Naive B cell (primary cell): Measurements from ENCODE around the gene SLC8B1. TPM values are rescaled to one million over a fixed set of nuclear protein-coding genes. Genes with fewer than 3 reads are reported as not detected.

ENCODE experiments used
- ATAC-seq, 2 donors: fragments of 150-1000 bp; cut with Tn5 transposase; 2 replicates each; pipeline ENCODE4 v1.10.0; 2021; ENCODE audit warnings: low read depth in 2 of 2, mild to moderate bottlenecking in 2 of 2, moderate library complexity in 2 of 2
- DNase-seq: peaks from one replicate; pipeline ENCODE4 v3.0.0; 2022
- H3K27ac Mint-ChIP-seq, 6 donors: one replicate each; pipeline ENCODE4 v1.8.0; 2020 to 2022; ENCODE audit warnings: mild to moderate bottlenecking in 6 of 6, mixed read lengths in 6 of 6, moderate library complexity in 5 of 6, inconsistent platforms in 2 of 6
- H3K27me3 Mint-ChIP-seq, 3 donors: one replicate each; pipeline ENCODE4 v1.8.0; 2021 to 2022; ENCODE audit warnings: mixed read lengths in 3 of 3, mild to moderate bottlenecking in 1 of 3
- H3K36me3 Mint-ChIP-seq, 2 donors: one replicate each; pipeline ENCODE4 v1.8.0; 2020 to 2022; ENCODE audit warnings: mixed read lengths in 2 of 2, inconsistent platforms in 1 of 2, mild to moderate bottlenecking in 1 of 2
- H3K4me1 Mint-ChIP-seq, 3 donors: one replicate each; pipeline ENCODE4 v1.8.0; 2020 to 2022; ENCODE audit warnings: mixed read lengths in 3 of 3, inconsistent platforms in 1 of 3, mild to moderate bottlenecking in 1 of 3, moderate library complexity in 1 of 3
- H3K4me3 Mint-ChIP-seq, 8 donors: one replicate each; pipeline ENCODE4 v1.8.0; 2020 to 2022; ENCODE audit warnings: mild to moderate bottlenecking in 8 of 8, mixed read lengths in 8 of 8, moderate library complexity in 8 of 8, inconsistent platforms in 2 of 8
- H3K9me3 Mint-ChIP-seq, 7 donors: one replicate each; pipeline ENCODE4 v1.8.0; 2020 to 2022; ENCODE audit warnings: mixed read lengths in 7 of 7, mild to moderate bottlenecking in 5 of 7, inconsistent platforms in 2 of 7, moderate library complexity in 1 of 7
- polyA plus RNA-seq, 6 donors: library from polyadenylated mRNA; unstranded; fragments of 300-500 nt; fragmentation: Illumina TruSeq; gene quantifications; one replicate each; pipeline ENCODE4 v1.2.3, GENCODE V29; 2021; ENCODE audit warnings: low read depth in 6 of 6

SLC8B1 gene
- polyA plus RNA-seq = 10 to 100 TPM in 5 of 6 donors, 1 to 10 TPM in 1; 5.3 to 35.1 (median 14.6) TPM

- ATAC-seq (peak; percentile 95 to 97), DNase-seq (peak; percentile 76)
- peaks cover 11 to 13% of the 10 kb centered on the region in 2 donors for H3K36me3 Mint-ChIP-seq
- H3K27ac Mint-ChIP-seq = peak within 1 kb of the TSS; percentile 28 to 96 (median 92)
- peaks cover 0 to 8% (median 4%) of the 10 kb centered on the region in 3 donors for H3K27me3 Mint-ChIP-seq
- peaks cover 19 to 41% (median 41%) of the 10 kb centered on the region in 3 donors for H3K4me1 Mint-ChIP-seq
- H3K4me3 Mint-ChIP-seq = peak within 1 kb of the TSS; percentile 91 to 96 (median 94)
- H3K9me3 Mint-ChIP-seq = no peaks in the 10 kb centered on the region
Observed at GRCh38 chr12:113334786-113335539, at the start of gene SLC8B1. Gene SLC8B1 (minus strand): TSS chr12:113335109. CDS start chr12:113332878, 2,231 bp downstream.

GRCh38 chr12:113382206-113382605 is 47.3 kb upstream of the SLC8B1 start:
- Mint-ChIP-seq H3K9me3 (no peaks in the 10 kb centered on the region), H3K36me3 (peaks cover 3 to 7% of the 10 kb centered on the region in 2 donors), H3K4me3 (no peak overlapping the region), H3K27ac (peak overlapping the region in 1 of 6 donors; percentile 42), H3K27me3 (no peaks in the 10 kb centered on the region), H3K4me1 (no peaks in the 10 kb centered on the region)
- DNase-seq (no peak), ATAC-seq (no peak)

GRCh38 chr12:113381220-113381619 is 46.3 kb upstream of the SLC8B1 start:
- H3K36me3 Mint-ChIP-seq = peaks cover 7% of the 10 kb centered on the region in 2 donors
- no peak overlapping the region for H3K27ac Mint-ChIP-seq
- H3K9me3 Mint-ChIP-seq = no peaks in the 10 kb centered on the region
- no peak for ATAC-seq
- no peaks in the 10 kb centered on the region for H3K4me1 Mint-ChIP-seq
- no peaks in the 10 kb centered on the region for H3K27me3 Mint-ChIP-seq
- H3K4me3 Mint-ChIP-seq = no peak overlapping the region
- no peak for DNase-seq

- Mint-ChIP-seq H3K4me3 (no peak overlapping the region), H3K27ac (no peak overlapping the region), H3K27me3 (no peaks in the 10 kb centered on the region), H3K4me1 (no peaks in the 10 kb centered on the region), H3K9me3 (peaks cover 0 to 6% (median 0%) of the 10 kb centered on the region in 7 donors), H3K36me3 (peaks cover 11% of the 10 kb centered on the region in 2 donors)
- DNase-seq (no peak), ATAC-seq (no peak)
Observed at GRCh38 chr12:113378291-113378690, 43.4 kb upstream of the SLC8B1 start.

GRCh38 chr12:113374823-113375428 is 40.0 kb upstream of the SLC8B1 start:
- DNase-seq (no peak), ATAC-seq (no peak)
- Mint-ChIP-seq H3K27me3 (no peaks in the 10 kb centered on the region), H3K9me3 (peaks cover 0 to 6% (median 0%) of the 10 kb centered on the region in 7 donors), H3K36me3 (peaks cover 11 to 20% of the 10 kb centered on the region in 2 donors), H3K27ac (peak overlapping the region in 1 of 6 donors; percentile 7), H3K4me3 (no peak overlapping the region), H3K4me1 (peaks cover 0 to 14% (median 6%) of the 10 kb centered on the region in 3 donors)

- ATAC-seq (no peak), DNase-seq (no peak)
- peaks cover 0 to 14% (median 6%) of the 10 kb centered on the region in 3 donors for H3K4me1 Mint-ChIP-seq
- peaks cover 11 to 20% of the 10 kb centered on the region in 2 donors for H3K36me3 Mint-ChIP-seq
- no peak overlapping the region for H3K4me3 Mint-ChIP-seq
- peak overlapping the region in 1 of 6 donors; percentile 23 for H3K27ac Mint-ChIP-seq
- peaks cover 0 to 6% (median 0%) of the 10 kb centered on the region in 7 donors for H3K9me3 Mint-ChIP-seq
- no peaks in the 10 kb centered on the region for H3K27me3 Mint-ChIP-seq
Observed at GRCh38 chr12:113373969-113374368, 39.1 kb upstream of the SLC8B1 start.

GRCh38 chr12:113373440-113373839 is 38.5 kb upstream of the SLC8B1 start:
- Mint-ChIP-seq H3K36me3 (peaks cover 11 to 20% of the 10 kb centered on the region in 2 donors), H3K27me3 (no peaks in the 10 kb centered on the region), H3K4me1 (peaks cover 0 to 14% (median 6%) of the 10 kb centered on the region in 3 donors), H3K4me3 (no peak overlapping the region), H3K27ac (no peak overlapping the region), H3K9me3 (peaks cover 0 to 6% (median 0%) of the 10 kb centered on the region in 7 donors)
- ATAC-seq (no peak), DNase-seq (no peak)

GRCh38 chr12:113372371-113372770 is 37.5 kb upstream of the SLC8B1 start:
- H3K4me1 Mint-ChIP-seq = peaks cover 0 to 14% (median 6%) of the 10 kb centered on the region in 3 donors
- H3K36me3 Mint-ChIP-seq = peaks cover 9 to 20% of the 10 kb centered on the region in 2 donors
- peaks cover 0 to 6% (median 0%) of the 10 kb centered on the region in 7 donors for H3K9me3 Mint-ChIP-seq
- no peak for ATAC-seq
- H3K4me3 Mint-ChIP-seq = no peak overlapping the region
- H3K27ac Mint-ChIP-seq = peak overlapping the region in 1 of 6 donors; percentile 14
- no peaks in the 10 kb centered on the region for H3K27me3 Mint-ChIP-seq
- DNase-seq = no peak

GRCh38 chr12:113371808-113372207 is 36.9 kb upstream of the SLC8B1 start:
- H3K4me3 Mint-ChIP-seq = no peak overlapping the region
- ATAC-seq (no peak), DNase-seq (no peak)
- H3K36me3 Mint-ChIP-seq = peaks cover 4 to 20% of the 10 kb centered on the region in 2 donors
- H3K9me3 Mint-ChIP-seq = peaks cover 0 to 6% (median 0%) of the 10 kb centered on the region in 7 donors
- H3K4me1 Mint-ChIP-seq = peaks cover 0 to 14% (median 6%) of the 10 kb centered on the region in 3 donors
- no peaks in the 10 kb centered on the region for H3K27me3 Mint-ChIP-seq
- no peak overlapping the region for H3K27ac Mint-ChIP-seq

- H3K4me1 Mint-ChIP-seq = peaks cover 0 to 14% (median 6%) of the 10 kb centered on the region in 3 donors
- H3K9me3 Mint-ChIP-seq = peaks cover 0 to 6% (median 0%) of the 10 kb centered on the region in 7 donors
- H3K4me3 Mint-ChIP-seq = no peak overlapping the region
- no peak for DNase-seq
- peaks cover 4 to 23% of the 10 kb centered on the region in 2 donors for H3K36me3 Mint-ChIP-seq
- H3K27me3 Mint-ChIP-seq = no peaks in the 10 kb centered on the region
- ATAC-seq = no peak
- H3K27ac Mint-ChIP-seq = peak overlapping the region in 1 of 6 donors; percentile 12
Observed at GRCh38 chr12:113370923-113371682, 36.2 kb upstream of the SLC8B1 start.

- H3K4me3 Mint-ChIP-seq = no peak overlapping the region
- no peaks in the 10 kb centered on the region for H3K27me3 Mint-ChIP-seq
- H3K36me3 Mint-ChIP-seq = peaks cover 9 to 29% of the 10 kb centered on the region in 2 donors
- no peak overlapping the region for H3K27ac Mint-ChIP-seq
- DNase-seq = no peak
- no peak for ATAC-seq
- peaks cover 0 to 14% (median 6%) of the 10 kb centered on the region in 3 donors for H3K4me1 Mint-ChIP-seq
- H3K9me3 Mint-ChIP-seq = peaks cover 0 to 6% (median 0%) of the 10 kb centered on the region in 7 donors
Observed at GRCh38 chr12:113369391-113369985, 34.6 kb upstream of the SLC8B1 start.

- peaks cover 5 to 18% of the 10 kb centered on the region in 2 donors for H3K36me3 Mint-ChIP-seq
- H3K27me3 Mint-ChIP-seq = no peaks in the 10 kb centered on the region
- DNase-seq = no peak
- no peak for ATAC-seq
- no peak overlapping the region for H3K27ac Mint-ChIP-seq
- no peak overlapping the region for H3K4me3 Mint-ChIP-seq
- peaks cover 0 to under 1% (median 0%) of the 10 kb centered on the region in 7 donors for H3K9me3 Mint-ChIP-seq
- H3K4me1 Mint-ChIP-seq = peaks cover 0 to 18% (median 6%) of the 10 kb centered on the region in 3 donors
Observed at GRCh38 chr12:113368331-113368730, 33.4 kb upstream of the SLC8B1 start.

- H3K4me3 Mint-ChIP-seq = no peak overlapping the region
- no peak overlapping the region for H3K27ac Mint-ChIP-seq
- peaks cover 0 to 15% (median 6%) of the 10 kb centered on the region in 3 donors for H3K4me1 Mint-ChIP-seq
- no peak for ATAC-seq
- DNase-seq = no peak
- H3K36me3 Mint-ChIP-seq = peaks cover 5 to 9% of the 10 kb centered on the region in 2 donors
- no peaks in the 10 kb centered on the region for H3K27me3 Mint-ChIP-seq
- H3K9me3 Mint-ChIP-seq = no peaks in the 10 kb centered on the region
Observed at GRCh38 chr12:113366827-113367226, 31.9 kb upstream of the SLC8B1 start.
